Osteoblast (primary cell): ENCODE data around the gene IFT80. TPM values are rescaled to one million over a fixed set of nuclear protein-coding genes. Genes with fewer than 3 reads are reported as not detected.
A peak's percentile ranks its signal among the peaks of the same experiment; 100 is the strongest.

ENCODE experiments used
- DNase-seq: peaks from one replicate; pipeline ENCODE4 v3.0.0; 2011; ENCODE audit warnings: low spot score, mixed read lengths; ENCODE audit not compliant: insufficient read length; ENCODE audit errors: missing footprints
- H2AFZ ChIP-seq: 2 replicates; pipeline ENCODE4 v1.6.0; 2011; ENCODE audit warnings: mild to moderate bottlenecking, low read length
- H3K27ac ChIP-seq: 2 replicates; pipeline ENCODE4 v1.5.1; 2011; ENCODE audit warnings: mild to moderate bottlenecking, low read depth, low read length, moderate library complexity
- H3K27me3 ChIP-seq: 2 replicates; pipeline ENCODE4 v1.6.0; 2012; ENCODE audit warnings: mild to moderate bottlenecking, control low read depth, inconsistent platforms, low read length, moderate library complexity; ENCODE audit not compliant: insufficient read depth
- H3K36me3 ChIP-seq: 2 replicates; pipeline ENCODE4 v1.5.1; 2011; ENCODE audit warnings: mild to moderate bottlenecking, low read length, control low read depth, moderate library complexity; ENCODE audit not compliant: insufficient read depth
- H3K4me1 ChIP-seq: 2 replicates; pipeline ENCODE4 v1.5.1; 2011; ENCODE audit warnings: mild to moderate bottlenecking, low read length, control low read depth, moderate library complexity; ENCODE audit not compliant: insufficient read depth
- H3K4me2 ChIP-seq: 2 replicates; pipeline ENCODE4 v1.6.0; 2011; ENCODE audit warnings: mild to moderate bottlenecking, low read length; ENCODE audit not compliant: insufficient read depth
- H3K4me3 ChIP-seq: fragments of 200-600 bp; sonication (generic); 3 replicates; pipeline ENCODE4 v1.5.1; 2012; ENCODE audit warnings: mild to moderate bottlenecking, low read length, inconsistent platforms; ENCODE audit not compliant: insufficient read depth
- H3K79me2 ChIP-seq: 2 replicates; pipeline ENCODE4 v1.6.0; 2012; ENCODE audit warnings: mild to moderate bottlenecking, low read length, control low read depth, inconsistent platforms; ENCODE audit not compliant: insufficient read depth
- H3K9me3 ChIP-seq: 2 replicates; pipeline ENCODE4 v1.5.1; 2011; ENCODE audit warnings: low read depth, low read length, control low read depth
- H4K20me1 ChIP-seq: 2 replicates; pipeline ENCODE4 v1.6.0; 2012; ENCODE audit warnings: mild to moderate bottlenecking, low read length, control low read depth; ENCODE audit not compliant: insufficient read depth
- CTCF ChIP-seq: IDR thresholded peaks from 2 replicates; pipeline ENCODE4 v1.5.1; 2011; ENCODE audit warnings: mild to moderate bottlenecking, low read depth, low read length, moderate library complexity; ENCODE audit errors: extremely low read depth
- total RNA-seq: library from RNA; depleted of rRNA; stranded (reverse); fragments of >200 nt; gene quantifications from 2 replicates; pipeline ENCODE4 v1.2.3, GENCODE V29; 2012

IFT80 gene
- total RNA-seq, 1 donor = 63.0 TPM

GRCh38 chr3:160401291-160402095 lies 2.5 kb upstream of the IFT80 start:
- DNase-seq = peak; percentile 85
- H3K4me2 ChIP-seq = peak overlapping the region; percentile 95
- peaks cover 8% of the 10 kb centered on the region for H3K36me3 ChIP-seq
- H3K4me1 ChIP-seq = peaks cover 27% of the 10 kb centered on the region
- peak overlapping the region; percentile 43 for H2AFZ ChIP-seq
- no peaks in the 10 kb centered on the region for H3K27me3 ChIP-seq
- H4K20me1 ChIP-seq = no peaks in the 10 kb centered on the region
- no peak for TF ChIP-seq CTCF
- H3K79me2 ChIP-seq = peaks cover 95% of the 10 kb centered on the region
- peak overlapping the region; percentile 93 for H3K4me3 ChIP-seq
- H3K27ac ChIP-seq = peak overlapping the region; percentile 94
- no peaks in the 10 kb centered on the region for H3K9me3 ChIP-seq

- H4K20me1 ChIP-seq = no peaks in the 10 kb centered on the region
- H2AFZ ChIP-seq = peak overlapping the region; percentile 99
- no peak for DNase-seq
- peak overlapping the region; percentile 94 for H3K27ac ChIP-seq
- peak overlapping the region; percentile 95 for H3K4me2 ChIP-seq
- peak overlapping the region; percentile 93 for H3K4me3 ChIP-seq
- H3K9me3 ChIP-seq = no peaks in the 10 kb centered on the region
- TF ChIP-seq CTCF = no peak
- H3K27me3 ChIP-seq = no peaks in the 10 kb centered on the region
- peaks cover 91% of the 10 kb centered on the region for H3K79me2 ChIP-seq
- H3K4me1 ChIP-seq = peaks cover 28% of the 10 kb centered on the region
- peaks cover under 1% of the 10 kb centered on the region for H3K36me3 ChIP-seq
These were observed 1.7 kb upstream of the IFT80 start for GRCh38 chr3:160400702-160401150.

GRCh38 chr3:160400030-160400701 lies 1.1 kb upstream of the IFT80 start:
- Histone ChIP-seq H3K9me3 (no peaks in the 10 kb centered on the region), H3K4me1 (peaks cover 31% of the 10 kb centered on the region), H3K4me3 (peak overlapping the region; percentile 93), H2AFZ (peak overlapping the region; percentile 99), H3K79me2 (peaks cover 88% of the 10 kb centered on the region), H3K36me3 (no peaks in the 10 kb centered on the region), H3K27me3 (no peaks in the 10 kb centered on the region), H3K4me2 (peak overlapping the region; percentile 95), H4K20me1 (no peaks in the 10 kb centered on the region), H3K27ac (peak overlapping the region; percentile 94)
- no peak for TF ChIP-seq CTCF
- peak; percentile 60 for DNase-seq

- peak overlapping the region; percentile 94 for H3K27ac ChIP-seq
These were observed 253 bp downstream of the IFT80 start for GRCh38 chr3:160398820-160399124.

More at GRCh38 chr3:160398820-160399124, 253 bp downstream of the IFT80 start:
- Histone ChIP-seq H3K4me2 (peak overlapping the region; percentile 95), H3K9me3 (no peaks in the 10 kb centered on the region), H3K27me3 (no peaks in the 10 kb centered on the region), H4K20me1 (no peaks in the 10 kb centered on the region), H3K79me2 (peaks cover 82% of the 10 kb centered on the region), H3K36me3 (no peaks in the 10 kb centered on the region), H2AFZ (peak overlapping the region; percentile 99), H3K4me1 (peaks cover 20% of the 10 kb centered on the region), H3K4me3 (peak overlapping the region; percentile 93)
- no peak for TF ChIP-seq CTCF
- DNase-seq = no peak
